Liver (tissue), 9 donors: Measurements from ENCODE around the gene CCDC106. TPM values are rescaled to one million over a fixed set of nuclear protein-coding genes. Genes with fewer than 3 reads are reported as not detected.

Experiments
- DNase-seq: peaks from one replicate; pipeline ENCODE4 v3.0.0-alpha.2; 2017; ENCODE audit warnings: low spot score
- H3K27ac ChIP-seq, 2 donors: one replicate each; pipeline ENCODE4 v1.7.0; 2013; ENCODE audit warnings: inconsistent platforms in 2 of 2, low read length in 2 of 2, control low read depth in 1 of 2, low read depth in 1 of 2, mild to moderate bottlenecking in 1 of 2
- H3K27me3 ChIP-seq, 4 donors: one replicate each; pipeline versions ENCODE4 v1.6.1 to v1.7.0; 2013; ENCODE audit warnings: low read length in 3 of 4, inconsistent platforms in 1 of 4, mild to moderate bottlenecking in 1 of 4, moderate library complexity in 1 of 4; ENCODE audit not compliant: control insufficient read depth in 4 of 4, insufficient read depth in 4 of 4
- H3K36me3 ChIP-seq, 4 donors: one replicate each; pipeline versions ENCODE4 v1.6.1 to v1.7.0; 2013; ENCODE audit warnings: low read length in 3 of 4, mild to moderate bottlenecking in 3 of 4, low read depth in 1 of 4, moderate library complexity in 1 of 4; ENCODE audit not compliant: control insufficient read depth in 4 of 4, insufficient read depth in 3 of 4
- H3K4me1 ChIP-seq, 4 donors: one replicate each; pipeline versions ENCODE4 v1.6.1 to v1.7.0; 2013; ENCODE audit warnings: low read length in 3 of 4, mild to moderate bottlenecking in 3 of 4, moderate library complexity in 1 of 4; ENCODE audit not compliant: control insufficient read depth in 4 of 4, insufficient read depth in 4 of 4
- H3K4me3 ChIP-seq, 3 donors: one replicate each; pipeline versions ENCODE4 v1.6.1 to v1.7.0; 2013; ENCODE audit warnings: low read length in 3 of 3, control low read depth in 1 of 3, low read depth in 1 of 3, mild to moderate bottlenecking in 1 of 3
- H3K9ac ChIP-seq, 2 donors: one replicate each; pipeline ENCODE4 v1.7.0; 2013; ENCODE audit warnings: low read length in 2 of 2, mild to moderate bottlenecking in 2 of 2, moderate library complexity in 2 of 2, control low read depth in 1 of 2, low read depth in 1 of 2
- H3K9me3 ChIP-seq, 4 donors: one replicate each; pipeline versions ENCODE4 v1.6.1 to v1.7.0; 2013; ENCODE audit warnings: low read length in 3 of 4; ENCODE audit not compliant: control insufficient read depth in 4 of 4
- ATF3 ChIP-seq: IDR thresholded peaks from 2 replicates; pipeline ENCODE4 v1.6.1; 2016; ENCODE audit warnings: antibody characterized with exemption
- CTCF ChIP-seq: fragments of 150-350 bp; IDR thresholded peaks from 2 replicates; pipeline ENCODE4 v1.5.1; 2017; ENCODE audit warnings: improper control_type of control experiment, low read depth, low read length; ENCODE audit not compliant: missing input control
- EGR1 ChIP-seq, 2 donors: IDR thresholded peaks; 2 replicates each; pipeline ENCODE4 v1.6.1; 2016 to 2018; ENCODE audit warnings: antibody characterized with exemption in 2 of 2, low read depth in 2 of 2
- FOXA1 ChIP-seq: IDR thresholded peaks from 2 replicates; pipeline ENCODE4 v1.6.1; 2016; ENCODE audit warnings: antibody characterized with exemption
- GABPA ChIP-seq, 2 donors: IDR thresholded peaks in 1 of 2; conservative IDR thresholded peaks in 1 of 2; 2 replicates each; pipeline ENCODE4 v1.6.1; 2016; ENCODE audit warnings: antibody characterized with exemption in 2 of 2, mild to moderate bottlenecking in 1 of 2, moderate library complexity in 1 of 2
- HNF4A ChIP-seq, 2 donors: conservative IDR thresholded peaks; 2 replicates each; pipeline ENCODE4 v1.6.1; 2016; ENCODE audit warnings: antibody characterized with exemption in 2 of 2, mild to moderate bottlenecking in 2 of 2
- HNF4G ChIP-seq: IDR thresholded peaks from 2 replicates; pipeline ENCODE4 v1.6.1; 2016; ENCODE audit warnings: antibody characterized with exemption
- JUND ChIP-seq, 2 donors: IDR thresholded peaks; 2 replicates each; pipeline ENCODE4 v1.6.1; 2016; ENCODE audit warnings: antibody characterized with exemption in 2 of 2
- MAX ChIP-seq: IDR thresholded peaks from 2 replicates; pipeline ENCODE4 v1.6.1; 2016; ENCODE audit warnings: antibody characterized with exemption
- NR2F2 ChIP-seq: IDR thresholded peaks from 2 replicates; pipeline ENCODE4 v1.6.1; 2016; ENCODE audit warnings: antibody characterized with exemption
- RAD21 ChIP-seq, 2 donors: IDR thresholded peaks; 2 replicates each; pipeline ENCODE4 v1.6.1; 2016; ENCODE audit warnings: antibody characterized with exemption in 2 of 2, mild to moderate bottlenecking in 2 of 2
- REST ChIP-seq: IDR thresholded peaks from 2 replicates; pipeline ENCODE4 v1.6.1; 2016; ENCODE audit warnings: antibody characterized with exemption, mild to moderate bottlenecking
- RXRA ChIP-seq, 2 donors: IDR thresholded peaks; 2 replicates each; pipeline ENCODE4 v1.6.1; 2017 to 2018; ENCODE audit warnings: antibody characterized with exemption in 2 of 2, mild to moderate bottlenecking in 1 of 2
- SP1 ChIP-seq: IDR thresholded peaks from 2 replicates; pipeline ENCODE4 v1.6.1; 2018; ENCODE audit warnings: antibody characterized with exemption, mild to moderate bottlenecking
- TAF1 ChIP-seq: conservative IDR thresholded peaks from 2 replicates; pipeline ENCODE4 v1.6.1; 2016; ENCODE audit warnings: antibody characterized with exemption, mild to moderate bottlenecking
- YY1 ChIP-seq: IDR thresholded peaks from 2 replicates; pipeline ENCODE4 v1.6.1; 2016; ENCODE audit warnings: antibody characterized with exemption, mild to moderate bottlenecking
- ZBTB33 ChIP-seq: IDR thresholded peaks from 2 replicates; pipeline ENCODE4 v1.6.1; 2016; ENCODE audit warnings: antibody characterized with exemption
- WGBS: extraction: QIAGEN DNeasy Blood & Tissue Kit; methylation state at CpG from one replicate; pipeline ENCODE4 v1.1.7; 2013; 5-methylcytosine and 5-hydroxymethylcytosine counted together
- polyA plus RNA-seq, 2 donors: library from polyadenylated mRNA; stranded (reverse) in 1 of 2; unstranded in 1 of 2; fragments of 200-250 nt in 1 of 2; fragments of >200 nt in 1 of 2; fragmentation: Nextera tagmentation in 1 of 2; extraction: Ambion mirVana in 1 of 2; gene quantifications; one replicate each; pipeline versions ENCODE4 v1.2.1 to v1.2.3, GENCODE V29; 2013 to 2015
- total RNA-seq, 2 donors: library from RNA; depleted of rRNA; stranded (reverse); fragments of >200 nt; gene quantifications; one replicate each; pipeline ENCODE4 v1.2.3, GENCODE V29; 2014
- donor health status: healthy.
- donor health status: healthy.
- donor health status: healthy.
- donor health status: healthy.
- donor health status: healthy.

CCDC106 gene
- total and polyA plus RNA-seq, 4 donors: 3.6 to 13.5 (median 5.9) TPM

- H3K27me3 ChIP-seq: no peaks in the 10 kb centered on the region
- peak overlapping the region; percentile 78 to 90 for H3K9ac ChIP-seq
- no peaks in the 10 kb centered on the region for H3K9me3 ChIP-seq
- peak overlapping the region; percentile 94 to 96 for H3K27ac ChIP-seq
- peaks cover 0 to 4% (median 0%) of the 10 kb centered on the region in 4 donors for H3K36me3 ChIP-seq
- TF ChIP-seq ZBTB33: peak; percentile 96
- peak; percentile 71 to 86 for TF ChIP-seq GABPA (IDR thresholded peaks at IDR 0.05 in 1 of 2, conservative IDR thresholded peaks at IDR 0.05 in 1 of 2)
- TF ChIP-seq SP1: no peak
- TF ChIP-seq HNF4A (conservative IDR thresholded peaks at IDR 0.05): peak in 1 of 2 donors; percentile 6
- TF ChIP-seq MAX: no peak
- TF ChIP-seq NR2F2: no peak
- TF ChIP-seq ATF3: no peak
- no peak for TF ChIP-seq JUND (IDR thresholded peaks at IDR 0.05)
- peak; percentile 41 for TF ChIP-seq FOXA1
- TF ChIP-seq EGR1 (IDR thresholded peaks at IDR 0.05; ENCODE audit: low read depth in 2 of 2): peak; percentile 23 to 53
- no peak for TF ChIP-seq TAF1
- no peak for TF ChIP-seq YY1
- peak; percentile 93 for TF ChIP-seq HNF4G
- under 1% methylated on average over 52 of the region's 52 CpGs for WGBS
- H3K4me1 ChIP-seq: peaks cover 8 to 40% (median 36%) of the 10 kb centered on the region in 4 donors
- peak; percentile 96 for DNase-seq
- peak overlapping the region; percentile 76 to 89 (median 78) for H3K4me3 ChIP-seq
Measured at GRCh38 chr19:55654323-55654867, 6.4 kb downstream of the CCDC106 start.

GRCh38 chr19:55654868-55655647, 7.0 kb downstream of the CCDC106 start, which contains the start of gene U2AF2:
TSS of gene U2AF2 (plus strand) at chr19:55655035. CDS start at chr19:55655105, 70 bp downstream.
- Histone ChIP-seq H3K27me3 (no peaks in the 10 kb centered on the region), H3K9ac (peak within 1 kb of the TSS; percentile 78 to 97), H3K9me3 (no peaks in the 10 kb centered on the region), H3K36me3 (peaks cover 0 to 5% (median 0%) of the 10 kb centered on the region in 4 donors), H3K27ac (peak within 1 kb of the TSS; percentile 99), H3K4me3 (peak within 1 kb of the TSS; percentile 87 to 94 (median 89)), H3K4me1 (peaks cover 8 to 40% (median 36%) of the 10 kb centered on the region in 4 donors)
- TF ChIP-seq REST (no peak), TAF1 (no peak), RXRA (IDR thresholded peaks at IDR 0.05) (no peak), YY1 (peak; percentile 98), HNF4G (no peak), RAD21 (IDR thresholded peaks at IDR 0.05) (no peak), CTCF (no peak), GABPA (IDR thresholded peaks at IDR 0.05 in 1 of 2, conservative IDR thresholded peaks at IDR 0.05 in 1 of 2) (peak; percentile 84 to 90), MAX (peak; percentile 74)
- WGBS: under 1% methylated on average over 95 of the region's 95 CpGs
- DNase-seq: peak; percentile 99
